Activated effector memory CD4-positive, alpha-beta T cell treated with Interleukin-2 at 50 U/mL for 16 hours (primary cell): ENCODE data around the gene DCAF11.

ENCODE experiments used
- DNase-seq: peaks from one replicate; pipeline ENCODE4 v3.0.0-alpha.2; 2020

Gene DCAF11

DNA sequence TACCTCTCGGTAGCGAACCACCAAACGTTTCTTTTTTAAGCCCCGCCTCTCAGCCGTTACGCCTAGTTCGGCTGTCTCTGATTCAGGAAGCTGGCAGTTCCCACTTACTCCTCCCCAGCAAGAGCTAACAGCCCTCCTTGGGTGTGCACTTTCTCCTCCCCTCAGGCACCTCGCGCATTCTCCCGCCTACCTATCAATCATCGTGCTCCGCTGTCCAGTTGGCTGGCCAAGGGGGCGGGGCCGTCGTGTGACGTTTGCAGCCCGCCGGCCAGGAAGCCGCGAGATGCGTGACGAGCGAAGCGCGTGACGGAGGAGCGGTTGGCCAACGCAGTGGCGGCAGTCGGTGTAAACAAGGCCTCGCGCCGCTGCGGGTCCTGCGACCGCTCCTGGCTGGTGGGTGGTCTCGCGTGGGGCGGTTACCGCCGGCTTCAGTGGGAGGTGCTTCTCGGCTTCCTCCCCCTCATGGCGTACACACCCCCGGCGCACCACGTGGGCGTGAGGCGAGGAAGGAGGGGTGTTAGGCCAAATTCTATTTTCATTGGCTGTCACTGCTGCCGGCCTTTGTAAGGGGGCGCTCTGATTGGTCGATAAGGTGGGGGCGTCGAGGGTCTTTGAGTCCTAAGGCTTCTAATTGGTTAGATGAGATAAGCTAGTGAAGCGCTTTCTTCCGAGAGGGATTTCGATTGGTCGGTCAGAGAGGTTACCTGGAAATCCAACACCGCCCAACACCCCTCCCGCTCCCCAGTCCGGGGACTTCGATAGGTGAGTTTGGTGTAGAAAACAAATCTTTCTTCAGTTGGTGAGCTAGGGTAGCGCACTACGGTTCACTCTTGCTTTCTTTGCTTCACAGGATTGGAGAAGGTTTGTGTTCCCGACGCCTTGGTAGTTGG is at the start of gene DCAF11, which contains the start of gene NRL:
Gene DCAF11, plus strand, starts transcription at position 246 of the 890 bp plus-strand sequence. CDS start 818 bp downstream, outside the sequence.
Gene NRL, minus strand, starts transcription at position 418 of the 890 bp plus-strand sequence. CDS start 32,101 bp downstream, outside the sequence.
- DNase-seq = peak; percentile 98

DNA sequence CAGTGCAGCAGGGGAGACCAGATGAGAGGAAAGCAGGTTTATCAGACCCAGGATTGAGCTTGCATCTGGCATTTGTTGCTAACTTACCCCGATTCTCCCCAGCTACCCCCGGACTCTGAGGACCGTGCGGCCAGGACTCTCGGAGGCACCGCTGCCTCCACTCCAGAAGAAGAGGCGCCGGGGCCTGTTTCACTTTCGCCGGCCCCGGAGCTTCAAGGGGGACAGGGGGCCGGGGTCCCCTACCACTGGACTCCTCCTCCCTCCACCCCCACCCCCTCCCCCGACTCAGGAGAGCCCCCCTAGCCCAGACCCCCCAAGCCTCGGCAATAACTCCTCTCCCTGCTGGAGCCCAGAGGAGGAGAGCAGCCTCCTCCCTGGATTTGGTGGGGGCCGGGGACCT is 49.7 kb upstream of the DCAF11 start:
- no peak for DNase-seq

DNA sequence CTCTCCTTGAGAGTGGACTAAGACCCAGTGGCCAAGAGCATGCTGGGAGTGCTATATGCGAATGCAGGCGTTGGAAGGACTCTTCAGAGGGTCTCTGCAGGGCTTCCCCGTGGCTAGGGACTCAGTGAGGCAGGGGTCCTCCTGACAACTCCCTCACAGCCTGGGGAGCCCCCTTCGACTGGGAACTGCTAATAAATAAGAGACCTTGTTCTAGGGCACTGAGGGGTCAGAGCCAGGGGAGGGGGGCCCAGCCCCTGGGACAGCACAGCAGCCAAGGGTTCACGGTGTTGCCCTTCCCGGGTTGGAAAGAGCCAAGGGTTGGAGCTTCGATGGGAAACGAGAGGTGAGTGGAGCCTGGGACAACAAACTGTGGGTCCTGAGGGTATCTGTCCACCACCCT is 49.2 kb upstream of the DCAF11 start:
- DNase-seq = no peak

DNA sequence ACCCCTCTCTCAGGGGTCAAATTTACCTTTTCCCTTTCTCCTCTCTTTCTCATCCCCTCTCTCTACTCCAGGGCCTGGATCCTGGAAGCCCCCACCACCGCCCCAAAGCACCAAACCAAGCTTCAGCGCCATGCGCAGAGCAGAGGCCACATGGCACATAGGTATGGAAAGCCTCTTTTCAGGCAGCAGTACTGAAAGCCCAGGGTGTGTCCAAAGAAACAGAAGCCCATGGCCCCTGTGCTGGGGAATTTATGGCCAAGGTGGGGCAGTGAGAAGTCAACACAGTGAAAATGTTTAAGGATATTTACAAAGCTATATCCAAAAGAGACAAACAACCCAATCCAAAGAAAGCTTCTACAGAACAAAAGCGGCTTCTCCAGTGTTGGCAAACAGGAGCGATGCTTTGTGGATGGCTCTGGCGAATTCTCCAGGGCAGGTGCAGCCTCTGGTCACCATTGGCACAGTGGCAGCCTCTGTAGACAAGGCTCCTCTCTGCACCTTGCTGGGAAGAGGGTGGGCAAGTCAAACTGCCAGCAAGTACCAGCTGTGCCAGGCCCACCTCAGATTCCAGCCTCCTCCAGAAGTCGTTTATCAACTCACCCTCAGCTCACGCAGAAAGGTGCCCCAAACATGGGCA is 48.0 kb upstream of the DCAF11 start:
- DNase-seq = no peak

DNA sequence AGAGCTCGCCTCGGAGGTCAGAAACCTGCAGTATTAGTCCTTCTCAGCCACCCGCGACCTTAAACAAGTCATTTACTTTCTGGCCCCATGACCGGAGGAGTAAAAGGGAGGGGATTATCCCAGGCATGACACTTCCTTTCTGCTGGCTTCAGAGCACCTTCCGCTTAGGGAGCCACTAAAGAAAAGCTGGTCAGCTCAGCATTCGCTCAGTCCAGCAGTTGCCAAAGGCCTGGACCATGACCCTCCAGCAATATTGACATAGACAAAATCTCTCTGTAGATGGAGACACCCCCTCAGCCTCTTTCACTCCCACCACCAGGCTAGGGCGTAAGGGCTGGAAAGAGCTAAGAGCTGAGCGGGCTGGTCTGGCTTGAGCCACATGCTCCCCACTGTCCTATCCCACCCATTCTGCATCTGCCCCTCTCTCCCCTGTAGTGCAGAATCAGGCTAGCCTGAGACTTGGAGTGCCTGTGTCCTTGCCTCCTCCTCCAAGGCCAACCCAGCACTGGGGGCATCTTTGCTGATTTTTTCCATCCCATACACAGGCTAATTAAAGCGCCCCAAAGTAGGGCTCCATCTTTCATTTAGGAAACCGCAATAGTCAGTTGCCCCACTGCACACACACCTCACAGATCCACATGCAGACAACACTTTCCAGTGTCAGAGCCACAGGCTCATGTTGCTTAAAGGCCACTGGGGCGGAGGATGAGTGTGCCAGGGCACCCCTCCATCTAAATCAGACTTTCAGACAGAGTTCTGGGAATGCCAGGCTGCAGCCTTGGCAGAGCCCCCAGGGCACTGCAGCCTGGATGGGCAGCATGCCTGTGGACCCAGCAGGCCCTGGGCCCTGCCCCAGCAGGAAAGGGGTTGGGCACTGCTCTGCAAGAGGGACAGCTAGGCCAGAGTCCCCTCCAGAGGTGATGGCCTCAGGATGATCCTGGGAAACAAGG is 47.2 kb upstream of the DCAF11 start:
- no peak for DNase-seq

DNA sequence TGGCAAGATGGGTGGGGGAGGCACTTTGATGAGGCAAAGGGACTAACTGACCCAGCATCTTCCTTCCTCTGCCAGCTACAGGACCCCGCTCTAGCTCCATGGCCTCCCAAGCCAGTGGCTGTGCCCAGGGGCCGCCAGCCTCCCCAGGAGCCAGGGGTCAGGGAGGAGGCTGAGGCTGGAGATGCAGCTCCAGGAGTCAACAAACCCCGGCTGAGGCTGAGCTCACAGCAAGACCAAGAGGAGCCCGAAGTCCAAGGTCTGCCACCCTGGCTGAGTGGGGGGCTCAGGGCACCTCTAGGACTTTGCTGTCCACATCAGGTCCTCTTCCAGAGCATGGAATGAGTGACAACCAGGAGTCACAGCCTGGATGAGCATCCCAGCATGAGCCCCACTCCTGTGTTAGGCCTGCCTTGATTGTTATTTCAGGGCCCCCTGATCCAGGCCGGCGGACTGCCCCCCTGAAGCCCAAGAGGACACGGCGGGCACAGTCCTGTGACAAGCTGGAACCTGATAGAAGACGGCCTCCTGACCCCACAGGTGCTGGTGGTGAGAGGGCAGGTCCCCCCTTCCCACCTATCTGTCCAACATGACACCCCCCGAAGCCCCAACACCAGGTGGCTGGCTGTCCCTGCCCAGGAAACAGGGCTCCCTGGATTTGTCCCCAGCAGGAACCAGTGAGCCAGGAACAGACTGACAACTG is 45.7 kb upstream of the DCAF11 start:
- DNase-seq = no peak

DNA sequence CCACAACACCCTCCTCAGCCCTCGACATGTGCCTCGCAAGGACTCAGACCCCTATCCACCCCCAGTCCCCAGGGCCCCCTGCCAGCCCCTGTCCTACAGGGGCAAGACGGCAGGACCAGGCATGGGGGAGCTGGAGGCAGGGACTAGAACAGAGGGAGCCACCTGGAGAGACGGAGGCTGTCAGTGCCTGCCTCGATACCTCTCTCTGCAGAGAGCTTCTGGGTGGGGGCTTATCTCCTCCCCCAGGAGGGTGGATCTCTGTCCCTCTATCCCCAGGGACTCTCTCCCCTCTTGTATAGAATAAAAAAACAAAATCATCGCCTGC is 45.2 kb upstream of the DCAF11 start:
- DNase-seq = no peak

DNA sequence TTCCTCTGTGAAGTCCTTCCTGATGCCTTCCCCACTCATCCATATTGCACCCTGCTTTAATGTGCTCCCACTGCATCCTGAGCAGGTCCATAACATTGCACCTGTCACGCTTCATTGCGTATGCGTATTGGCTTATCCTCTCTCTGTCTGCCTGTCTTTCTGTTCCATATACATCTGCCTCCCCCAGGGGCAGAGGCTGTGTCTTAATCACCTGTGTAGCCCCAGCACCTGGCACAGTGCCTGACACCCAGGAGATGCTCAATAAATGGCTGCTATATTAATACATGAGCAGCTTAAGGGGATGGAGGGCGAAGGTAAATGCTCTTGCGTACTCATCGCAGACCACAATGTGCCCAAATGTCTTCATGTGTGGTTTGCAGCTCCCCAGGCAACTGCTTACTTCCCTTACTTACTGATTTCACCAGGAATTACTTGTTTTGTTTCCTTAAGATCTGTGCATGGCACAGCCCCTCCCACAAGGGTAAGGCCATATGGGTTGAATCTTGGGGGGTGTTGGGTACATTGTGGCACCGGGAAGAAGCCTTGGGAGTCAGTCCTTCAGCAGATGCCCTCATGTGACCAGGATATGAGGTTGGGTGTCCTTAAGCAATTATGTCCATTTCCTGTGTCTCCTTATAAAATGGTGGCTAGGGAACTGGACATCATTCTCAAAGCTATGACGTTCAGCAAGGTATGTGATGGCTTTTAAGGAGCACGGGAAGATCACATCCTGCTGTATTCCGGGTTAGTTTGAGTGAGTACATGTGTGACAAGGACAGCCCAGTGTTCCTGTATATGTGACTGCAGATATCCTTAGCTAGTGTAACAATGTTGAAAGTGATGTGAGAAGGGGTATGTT is 44.1 kb upstream of the DCAF11 start:
- DNase-seq = no peak

DNA sequence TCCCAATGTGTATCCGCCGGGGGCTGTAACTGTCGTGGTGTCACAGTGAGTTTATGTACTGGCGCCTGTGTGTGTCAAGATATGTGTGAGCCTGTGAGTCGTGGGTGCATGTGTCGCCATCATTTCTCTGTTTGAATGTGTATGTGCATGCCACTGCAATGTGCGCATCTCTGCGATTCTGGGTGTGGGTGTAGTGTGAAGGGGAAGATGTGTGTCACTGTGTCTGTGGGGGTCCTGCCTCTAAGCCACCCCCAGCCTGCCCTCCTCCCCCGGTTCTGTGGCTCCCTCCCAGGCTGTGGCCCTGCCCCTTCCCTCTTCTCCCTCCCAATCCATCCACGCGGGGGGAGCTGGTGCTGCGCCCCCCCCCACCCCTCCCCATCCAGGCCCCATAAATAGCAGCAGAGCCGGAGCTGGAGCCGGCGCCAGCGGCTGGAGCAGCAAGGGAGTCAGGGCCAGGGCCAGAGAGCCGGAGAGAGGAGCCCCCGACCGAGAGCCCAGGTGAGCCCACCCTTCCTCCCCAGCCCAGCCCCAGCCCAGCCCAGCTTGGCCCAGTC is 43.4 kb upstream of the DCAF11 start, which contains the start of gene CPNE6:
Gene CPNE6, plus strand, starts transcription at position 419 of the 554 bp plus-strand sequence. CDS start 1,375 bp downstream, outside the sequence.
- no peak for DNase-seq

DNA sequence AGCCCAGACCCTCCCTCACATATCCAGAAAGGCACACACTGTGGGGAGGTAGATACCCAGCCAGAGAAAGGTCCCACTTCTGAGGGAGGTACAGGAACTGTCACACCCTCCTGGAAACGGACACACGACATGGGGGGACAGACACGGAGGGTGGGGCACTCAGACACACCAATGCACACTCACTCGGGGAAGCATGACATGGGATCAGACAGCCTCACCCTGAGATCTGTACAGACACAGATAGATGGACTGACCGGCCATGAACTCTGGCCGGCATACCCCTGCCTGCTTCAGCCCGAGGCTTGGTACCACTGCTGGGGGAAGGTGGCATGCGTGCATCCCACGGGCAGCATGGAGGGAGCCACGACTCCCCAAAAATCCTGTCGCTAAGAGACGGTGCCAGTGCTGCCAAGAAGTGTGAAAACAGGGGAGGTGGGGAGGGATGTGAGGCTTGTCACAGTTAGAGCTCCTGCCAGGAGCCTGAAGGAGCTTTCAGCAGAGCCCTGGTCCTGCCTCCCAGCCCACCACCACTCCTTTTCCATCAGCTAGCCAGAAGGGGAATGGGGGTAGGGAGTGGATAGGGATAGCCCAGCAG is 42.6 kb upstream of the DCAF11 start:
- no peak for DNase-seq

DNA sequence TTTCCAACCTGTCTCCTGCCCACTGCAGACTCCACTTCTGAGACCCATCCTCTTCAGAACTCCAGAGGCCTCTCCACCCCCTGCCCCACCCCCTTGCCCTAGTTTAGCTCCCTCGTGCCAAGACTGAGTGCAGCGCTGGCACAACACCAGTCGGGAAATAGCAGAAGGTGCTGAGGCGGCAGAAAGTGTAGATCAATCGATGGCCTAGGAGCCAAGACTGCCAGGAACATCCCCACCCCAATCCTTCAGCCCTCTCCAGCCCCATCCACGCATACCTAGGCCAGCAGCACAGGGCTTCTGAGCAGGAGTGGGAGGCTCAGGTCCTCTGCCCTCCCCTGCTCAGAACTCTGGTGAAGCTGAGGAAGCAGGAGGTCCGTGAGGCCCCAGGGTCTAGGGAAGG is 42.1 kb upstream of the DCAF11 start:
- no peak for DNase-seq

DNA sequence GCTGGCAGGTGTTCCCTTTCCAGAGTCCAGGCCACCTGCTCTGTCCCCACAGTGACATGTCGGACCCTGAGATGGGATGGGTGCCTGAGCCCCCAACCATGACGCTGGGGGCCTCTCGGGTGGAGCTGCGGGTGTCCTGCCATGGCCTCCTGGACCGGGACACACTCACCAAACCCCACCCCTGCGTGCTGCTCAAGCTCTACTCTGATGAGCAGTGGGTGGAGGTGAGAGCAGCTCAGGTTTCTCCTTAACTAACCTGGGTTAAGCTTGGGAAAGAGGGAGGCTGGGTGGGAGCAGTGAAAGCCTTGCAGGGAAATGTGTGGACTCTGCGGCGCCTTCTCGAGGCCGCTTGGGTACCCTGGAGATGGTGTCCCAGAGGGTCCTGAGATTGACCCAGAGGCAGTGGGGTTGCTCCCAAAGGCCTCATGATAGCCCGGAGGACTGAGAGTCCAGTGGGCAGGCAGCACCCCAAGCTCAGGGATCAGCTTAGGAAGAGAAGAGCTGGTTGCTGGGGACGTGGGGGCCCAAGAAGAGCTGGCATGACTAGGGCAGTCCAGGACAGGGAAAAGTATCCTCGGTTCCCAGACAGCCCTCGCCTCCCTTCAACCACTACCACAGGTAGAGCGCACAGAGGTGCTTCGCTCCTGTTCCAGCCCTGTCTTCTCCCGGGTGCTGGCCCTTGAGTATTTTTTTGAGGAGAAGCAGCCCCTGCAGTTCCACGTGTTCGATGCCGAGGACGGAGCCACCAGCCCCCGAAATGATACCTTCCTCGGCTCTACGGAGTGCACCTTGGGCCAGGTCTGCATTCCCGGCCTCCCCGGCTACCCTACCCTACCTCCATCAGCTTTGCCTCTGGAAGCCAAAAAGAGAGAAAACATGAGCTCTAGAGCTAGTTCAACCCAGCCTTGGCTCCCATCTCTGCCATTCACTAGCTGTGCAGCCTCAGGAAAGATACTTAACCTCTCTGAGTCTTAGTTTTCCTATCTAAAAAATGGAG is 41.4 kb upstream of the DCAF11 start:
- DNase-seq = no peak

DNA sequence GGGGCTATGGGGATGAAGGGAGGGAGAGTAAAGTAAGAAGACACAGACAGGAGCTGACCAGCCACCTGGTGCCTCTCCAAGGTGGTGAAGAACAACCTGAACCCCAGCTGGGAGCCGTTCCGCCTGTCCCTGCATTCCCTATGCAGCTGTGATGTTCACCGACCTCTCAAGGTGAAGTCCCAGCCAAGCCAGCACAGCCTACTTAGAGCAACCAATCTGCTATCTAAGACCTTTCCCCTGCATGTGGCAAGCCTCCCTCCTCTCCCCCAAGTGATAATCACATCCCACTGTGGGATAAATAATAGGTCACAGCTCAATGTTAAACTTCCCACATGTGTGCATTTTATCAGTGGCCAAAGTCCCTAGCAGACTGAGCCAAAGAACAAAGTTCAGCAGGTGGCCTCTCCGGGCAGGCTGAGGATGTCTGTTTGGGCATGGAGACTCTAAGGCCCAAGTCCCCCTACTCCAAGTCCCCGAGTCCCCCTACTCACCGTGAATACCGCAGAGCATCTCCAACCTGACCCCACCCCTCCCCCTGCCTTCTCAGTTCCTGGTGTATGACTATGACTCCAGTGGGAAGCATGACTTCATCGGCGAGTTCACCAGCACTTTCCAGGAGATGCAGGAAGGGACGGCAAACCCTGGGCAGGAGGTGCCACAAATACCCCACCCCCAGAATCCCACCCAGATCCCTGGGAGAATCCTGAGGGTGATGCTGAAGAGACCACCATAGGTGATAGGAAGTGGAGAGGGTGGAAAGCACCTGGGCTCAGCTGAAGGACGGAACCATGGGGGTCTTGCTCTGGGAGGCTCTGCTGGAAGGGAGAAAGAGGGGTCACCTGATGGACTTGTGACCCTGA is 39.7 kb upstream of the DCAF11 start:
- DNase-seq = no peak

DNA sequence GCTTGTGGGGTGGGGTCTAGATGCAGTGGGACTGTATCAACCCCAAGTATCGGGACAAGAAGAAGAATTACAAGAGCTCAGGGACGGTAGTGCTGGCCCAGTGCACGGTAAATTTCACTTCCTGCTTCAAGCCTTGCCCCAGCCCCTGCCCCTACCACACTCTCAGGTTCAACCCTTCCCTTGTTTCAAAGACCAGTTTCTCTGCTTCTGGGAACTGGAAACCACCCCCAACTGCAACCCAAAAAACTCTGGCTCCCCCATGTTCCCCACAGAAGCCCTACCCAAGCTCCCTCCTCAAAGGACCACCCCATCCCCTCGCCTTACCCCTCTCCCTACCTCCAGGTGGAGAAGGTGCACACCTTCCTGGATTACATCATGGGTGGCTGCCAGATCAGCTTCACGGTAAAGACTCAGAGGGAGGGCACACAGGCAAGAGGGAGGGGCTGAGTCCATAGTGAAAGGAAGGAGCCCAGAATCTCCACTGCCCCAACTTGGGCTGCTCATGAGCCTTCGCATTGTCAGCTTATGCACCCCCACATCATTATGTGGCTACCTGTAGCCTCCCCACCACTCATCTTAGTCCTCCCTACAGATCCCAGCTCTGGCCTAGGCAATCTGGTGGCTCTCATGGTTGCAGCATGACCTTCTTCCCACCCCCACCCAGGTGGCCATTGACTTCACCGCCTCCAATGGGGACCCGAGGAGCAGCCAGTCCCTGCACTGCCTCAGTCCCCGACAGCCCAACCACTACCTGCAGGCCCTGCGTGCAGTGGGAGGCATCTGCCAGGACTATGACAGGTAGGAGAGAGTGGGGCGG is 38.9 kb upstream of the DCAF11 start:
- DNase-seq = no peak

DNA sequence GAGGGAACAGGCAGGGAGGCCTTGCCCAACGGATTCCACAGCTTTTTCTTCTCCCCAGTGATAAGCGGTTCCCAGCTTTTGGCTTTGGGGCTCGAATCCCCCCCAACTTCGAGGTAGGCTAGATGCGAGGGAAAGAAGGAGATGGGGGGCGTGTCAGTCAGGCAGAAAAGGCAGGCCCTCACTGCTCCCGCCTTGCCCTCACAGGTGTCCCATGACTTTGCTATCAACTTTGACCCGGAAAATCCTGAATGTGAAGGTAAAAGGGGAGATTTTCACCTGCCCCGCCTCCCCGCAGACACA is 38.3 kb upstream of the DCAF11 start:
- no peak for DNase-seq

DNA sequence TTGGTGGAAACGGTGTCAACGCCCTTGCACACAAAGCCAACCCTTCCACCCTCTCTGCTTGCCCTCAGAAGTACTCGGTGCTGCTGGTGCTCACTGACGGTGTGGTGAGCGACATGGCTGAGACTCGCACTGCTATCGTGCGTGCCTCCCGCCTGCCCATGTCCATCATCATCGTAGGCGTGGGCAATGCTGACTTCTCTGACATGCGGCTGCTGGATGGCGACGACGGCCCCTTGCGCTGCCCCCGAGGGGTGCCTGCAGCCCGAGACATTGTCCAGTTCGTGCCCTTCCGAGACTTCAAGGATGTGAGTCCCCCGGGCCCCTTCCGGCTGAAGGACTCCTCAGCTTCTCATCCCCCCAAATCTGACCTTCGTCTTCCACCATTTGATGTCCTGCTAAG is 37.5 kb upstream of the DCAF11 start:
- DNase-seq = no peak

DNA sequence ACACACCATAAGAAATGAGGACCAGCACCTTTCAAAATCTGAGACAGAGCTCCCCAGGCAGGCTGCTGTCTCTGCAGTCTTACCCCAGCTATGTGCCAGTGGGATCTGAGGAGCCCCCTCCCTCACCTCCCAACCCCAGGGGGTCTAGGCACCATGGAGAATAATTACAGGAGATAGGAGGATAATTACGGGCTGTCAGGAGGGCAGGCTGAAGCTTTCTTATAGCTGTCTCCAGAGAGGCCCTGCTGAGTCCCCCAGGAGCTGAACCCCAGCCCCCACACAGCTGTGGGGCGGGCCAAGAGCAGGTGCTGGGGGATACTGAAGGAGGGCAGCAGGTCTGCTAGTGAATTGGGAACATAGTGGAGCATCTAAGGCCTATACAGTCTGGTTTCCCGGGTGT is 36.4 kb upstream of the DCAF11 start:
- no peak for DNase-seq
